HG02623 (cell line): ENCODE data around the gene LRRC40.
A peak's percentile ranks its signal among the peaks of the same experiment; 100 is the strongest.
"Not testable (repeated sequence)": the region's sequence is repeated elsewhere in the genome, so short reads cannot be mapped to it uniquely, and the experiment has no call there.

Source experiments
- ATAC-seq: cut with Tn5 transposase; IDR thresholded peaks from one replicate; pipeline ENCODE4 v1.9.1; 2021; ENCODE audit warnings: moderate library complexity; ENCODE audit not compliant: unreplicated experiment

Gene LRRC40

GRCh38 chr1:70205434-70206118, at the start of gene LRRC40:
LRRC40 (minus strand) TSS chr1:70205579; CDS start chr1:70205540, 39 bp downstream.
- ATAC-seq = peak; percentile 86

DNA sequence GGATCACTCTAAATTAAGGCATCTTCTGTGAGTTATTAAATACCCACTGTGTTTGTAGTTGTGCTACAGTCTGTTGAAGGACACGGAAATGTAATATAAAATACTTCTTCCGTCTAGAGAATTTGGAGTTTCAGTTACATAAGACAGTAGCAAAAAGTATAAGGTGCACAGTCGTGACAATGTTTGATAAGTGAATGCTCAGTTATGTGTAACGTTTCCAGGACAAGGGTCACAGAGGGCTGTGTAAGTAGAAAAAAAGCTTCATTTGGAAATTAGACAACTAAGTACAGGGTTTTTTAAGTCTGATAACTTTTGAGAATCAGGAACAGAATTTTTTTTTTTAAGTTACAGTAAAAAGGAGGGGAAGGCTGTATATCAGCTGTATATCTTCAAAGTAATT, 43.4 kb upstream of the LRRC40 start:
- ATAC-seq = no peak

DNA sequence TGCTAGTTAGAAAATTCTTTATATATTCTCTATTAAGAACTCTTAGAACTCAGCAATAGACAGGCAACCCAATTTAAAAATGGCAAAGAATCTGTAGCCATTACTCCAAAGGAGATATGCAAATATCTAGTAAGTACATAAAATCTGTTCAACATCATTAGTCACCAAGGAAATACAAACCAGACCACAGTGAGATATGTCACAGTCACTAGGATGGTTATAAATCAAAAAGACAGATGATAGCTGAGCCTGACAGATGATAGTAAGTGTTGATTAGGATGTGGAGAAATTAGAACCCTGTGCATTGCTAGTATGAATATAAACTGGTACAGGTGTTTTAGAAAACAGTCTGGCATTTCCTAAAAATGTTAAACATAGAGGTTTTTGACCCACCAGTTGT, 42.4 kb upstream of the LRRC40 start:
- ATAC-seq = no peak

DNA sequence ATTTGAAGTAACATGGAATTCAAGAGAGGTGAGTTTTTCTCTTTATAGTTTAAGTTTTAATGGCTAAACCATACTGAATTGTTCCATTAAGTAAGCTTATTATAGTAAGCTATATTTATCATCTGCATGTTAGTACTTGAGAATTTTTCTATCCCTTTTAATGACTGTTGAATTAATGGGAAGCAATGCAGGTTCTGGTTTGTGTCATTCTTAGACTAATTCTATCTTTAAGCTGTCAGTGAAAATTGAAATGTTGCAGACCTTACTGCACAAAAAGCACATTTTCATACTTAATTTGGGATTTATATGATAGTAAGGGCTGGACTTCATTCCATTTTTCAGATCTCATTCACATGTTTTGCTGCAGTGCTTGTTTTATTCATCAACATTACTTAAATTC, 41.7 kb upstream of the LRRC40 start:
- no peak for ATAC-seq

DNA sequence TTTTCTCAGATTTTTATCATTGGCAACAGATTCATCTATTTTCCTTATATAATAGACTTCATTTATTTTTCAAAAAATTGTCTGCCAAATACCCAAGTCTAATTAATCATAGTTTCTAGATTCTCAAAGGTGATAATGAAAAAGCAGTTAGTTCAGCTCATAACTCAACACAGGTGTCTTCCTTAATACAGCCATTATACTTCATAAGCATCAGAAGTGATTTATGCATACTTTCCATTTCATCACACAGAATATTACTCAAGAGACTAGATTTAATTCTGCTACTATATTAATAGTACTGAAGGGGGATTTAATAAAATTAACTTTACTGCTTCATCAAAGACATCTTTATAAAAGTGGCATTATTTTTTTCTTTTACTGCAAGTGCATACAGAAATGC, 34.6 kb upstream of the LRRC40 start:
- ATAC-seq = no peak

DNA sequence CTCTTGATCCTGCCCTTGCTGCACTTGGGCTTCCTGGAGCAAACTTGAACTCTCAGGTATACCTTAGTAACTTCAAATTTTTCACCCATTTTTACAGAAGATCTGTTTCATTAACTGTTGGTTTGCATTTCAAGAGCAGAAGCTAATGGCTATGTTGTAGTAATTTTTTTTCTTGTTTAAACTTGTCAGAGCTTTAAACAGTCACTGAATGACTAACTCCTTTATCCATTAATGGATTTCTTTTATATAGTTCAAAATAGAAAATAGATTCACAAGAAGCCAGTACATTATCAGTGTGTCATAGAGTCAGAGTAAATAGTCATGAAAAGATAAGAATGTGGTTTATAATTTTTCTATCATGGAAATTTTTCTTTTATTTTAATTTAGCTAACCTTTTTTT, 29.4 kb upstream of the LRRC40 start:
- ATAC-seq = no peak

- ATAC-seq = no peak
These were observed 26.1 kb upstream of the LRRC40 start for GRCh38 chr1:70231475-70231874.

DNA sequence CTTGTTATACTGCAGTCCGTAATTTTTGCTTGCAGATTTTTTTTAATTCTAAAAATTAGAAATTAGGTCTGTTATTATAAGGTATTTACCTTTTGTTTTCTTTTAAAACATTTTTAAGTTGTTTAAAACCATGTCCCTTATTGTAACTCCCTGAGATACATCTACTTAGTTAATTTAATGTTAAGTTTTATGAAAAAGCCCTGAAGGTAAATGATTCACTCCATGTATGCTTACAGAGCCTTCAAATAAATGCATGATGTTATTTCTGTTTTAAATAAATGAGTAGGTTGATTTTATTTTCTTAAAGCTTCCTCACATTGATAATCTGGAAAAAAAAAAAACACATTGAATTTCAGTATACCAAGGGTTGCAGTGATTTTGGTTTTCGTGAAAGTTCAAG, 23.3 kb upstream of the LRRC40 start:
- ATAC-seq = no peak

DNA sequence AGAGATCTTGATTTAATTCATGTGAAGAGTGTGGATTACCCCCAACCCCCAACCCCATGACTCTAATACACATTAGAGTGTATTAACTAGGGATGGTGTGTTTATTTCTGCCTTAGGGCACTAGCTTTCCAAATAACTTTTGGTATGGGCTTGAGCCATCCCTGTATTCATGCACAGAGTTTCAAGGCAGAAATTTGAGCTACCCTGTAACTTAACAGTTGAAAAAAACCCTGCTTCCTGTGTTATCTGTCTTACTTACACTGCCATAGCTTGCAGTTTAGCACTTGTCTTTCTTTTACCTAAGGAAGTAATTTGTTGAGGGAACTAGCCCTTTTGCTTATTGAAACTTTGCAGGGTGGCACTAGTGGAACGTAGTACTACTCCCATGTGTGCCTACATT, 22.1 kb upstream of the LRRC40 start:
- ATAC-seq = peak; percentile 44

DNA sequence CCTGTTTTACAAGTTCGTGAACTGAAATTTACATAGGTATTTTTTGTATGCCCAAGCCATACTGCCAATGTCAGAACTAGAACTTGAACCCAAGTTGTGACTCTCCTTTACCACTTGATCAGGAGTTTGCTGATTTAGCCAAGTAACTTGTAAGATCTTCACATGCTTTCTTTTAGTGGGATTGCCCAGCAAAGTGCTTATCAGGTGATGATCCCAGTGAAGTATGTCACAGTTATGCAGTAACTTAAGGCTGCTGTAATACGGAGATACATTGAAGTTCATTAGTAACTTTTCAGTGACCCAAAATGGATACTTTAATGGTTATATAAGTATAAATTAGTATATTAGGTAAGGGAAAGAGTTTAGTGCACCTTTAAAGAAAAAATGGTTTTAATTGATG, 19.6 kb upstream of the LRRC40 start:
- ATAC-seq = no peak

DNA sequence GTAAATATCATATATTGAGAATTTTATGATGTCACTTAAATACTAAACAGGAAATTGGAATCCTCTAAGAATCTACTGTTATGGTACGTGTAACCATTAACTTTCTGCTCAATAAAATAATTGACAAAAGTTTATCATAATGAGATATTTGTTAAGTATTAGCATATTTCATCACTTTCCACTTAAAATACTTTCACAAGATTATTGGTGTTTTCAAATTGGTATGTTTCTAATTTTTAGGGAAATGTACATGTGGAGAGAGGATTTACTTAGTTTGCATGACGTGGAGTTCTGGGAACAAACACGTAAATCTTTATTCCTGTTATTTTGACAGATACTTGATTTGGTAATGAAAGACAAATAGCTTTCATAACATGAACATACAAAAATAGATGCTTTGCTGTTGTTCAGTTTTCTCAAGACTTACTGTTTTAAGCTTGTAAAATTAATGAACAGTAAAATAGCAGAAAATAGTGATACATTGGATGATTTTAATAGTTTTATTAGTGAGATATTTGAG, 17.4 kb upstream of the LRRC40 start:
- ATAC-seq = no peak

DNA sequence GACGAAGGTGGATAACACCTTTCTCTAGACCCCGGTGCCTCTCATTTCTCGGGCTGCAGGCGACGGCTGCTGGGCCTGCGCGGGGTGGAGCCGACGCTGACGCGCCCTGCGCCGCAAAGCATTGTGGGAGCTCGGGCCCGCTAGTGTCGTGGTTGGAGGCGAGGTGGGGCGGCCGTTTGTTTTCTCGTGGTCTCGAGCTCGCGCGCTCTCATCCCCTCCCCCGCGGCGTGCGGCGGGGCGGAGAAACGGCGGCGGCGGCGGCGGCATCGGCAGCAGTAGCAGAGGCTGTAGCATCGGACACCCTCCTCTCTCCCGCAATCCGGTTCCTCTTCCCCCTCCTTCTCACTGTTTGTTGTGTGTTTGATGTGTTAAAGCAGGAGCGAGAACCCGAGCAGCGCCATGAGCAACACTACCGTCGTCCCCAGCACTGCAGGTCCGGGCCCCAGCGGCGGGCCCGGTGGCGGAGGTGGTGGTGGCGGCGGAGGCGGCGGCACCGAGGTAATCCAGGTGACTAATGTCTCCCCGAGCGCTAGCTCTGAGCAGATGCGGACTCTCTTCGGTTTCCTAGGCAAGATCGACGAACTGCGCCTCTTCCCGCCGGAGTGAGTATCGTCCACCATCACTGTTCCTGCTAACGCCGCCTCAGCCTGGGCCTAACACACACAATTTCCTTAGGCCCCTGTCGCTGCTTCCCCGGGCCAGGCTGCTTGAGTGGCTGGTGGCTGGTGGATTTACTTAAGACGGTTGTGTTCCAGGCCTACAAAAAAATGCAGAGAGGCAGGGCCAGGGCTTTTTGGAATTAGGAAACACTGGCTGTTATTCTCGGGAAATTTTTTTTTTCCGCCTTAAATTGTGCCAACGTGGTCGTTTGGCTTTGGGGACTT, 16.1 kb upstream of the LRRC40 start, which contains the start of gene SRSF11:
Gene SRSF11 (plus strand): TSS at position 143 of the 884 bp plus-strand sequence. CDS start 257 bp downstream, at position 400.
- ATAC-seq = peak; percentile 95

- ATAC-seq = no peak
These were observed 15.3 kb upstream of the LRRC40 start for GRCh38 chr1:70220517-70221237.

DNA sequence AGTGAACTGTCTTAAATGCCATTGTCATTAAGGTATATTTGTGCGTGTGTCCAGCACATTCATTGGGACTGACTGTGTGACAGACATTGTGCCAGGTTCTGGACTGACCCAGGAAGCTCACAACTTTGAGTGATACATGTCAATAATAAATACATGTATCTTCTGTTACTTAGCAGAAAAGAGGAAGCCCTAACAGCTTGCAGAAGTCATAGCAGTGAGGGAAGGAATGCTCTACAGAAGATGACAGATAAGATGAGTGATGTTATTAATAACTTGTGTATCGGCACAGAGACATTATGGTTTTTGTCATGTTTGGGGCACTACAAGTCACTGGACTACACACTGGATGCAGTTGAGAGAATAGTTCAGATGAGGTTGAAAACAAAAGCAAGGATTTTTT, 14.6 kb upstream of the LRRC40 start:
- ATAC-seq = no peak

- no peak for ATAC-seq
These were observed 6.2 kb upstream of the LRRC40 start for GRCh38 chr1:70211541-70211940.

DNA sequence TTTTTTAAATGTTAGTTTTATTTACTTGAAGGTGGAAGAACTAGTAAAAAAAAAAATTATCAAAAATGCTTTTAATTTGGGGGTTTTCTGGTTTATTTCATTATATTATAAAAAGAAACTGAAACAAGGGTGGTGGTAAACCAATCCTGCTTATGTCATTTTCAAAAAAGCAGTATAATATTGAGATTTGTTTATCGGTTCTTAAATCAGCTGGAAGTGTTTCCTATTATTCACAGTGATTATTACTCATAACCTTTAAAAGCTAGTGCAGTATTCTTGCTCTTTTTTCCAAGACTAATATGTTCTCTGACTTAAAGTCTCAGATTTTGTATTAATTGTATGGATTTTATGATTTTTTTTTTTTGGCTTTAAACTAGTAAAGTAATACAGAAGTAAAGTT, 5.4 kb upstream of the LRRC40 start:
- no peak for ATAC-seq

- no peak for ATAC-seq
These were observed 2.9 kb upstream of the LRRC40 start for GRCh38 chr1:70208292-70208691.

- no peak for ATAC-seq
These were observed 2.1 kb upstream of the LRRC40 start for GRCh38 chr1:70207492-70207891.

DNA sequence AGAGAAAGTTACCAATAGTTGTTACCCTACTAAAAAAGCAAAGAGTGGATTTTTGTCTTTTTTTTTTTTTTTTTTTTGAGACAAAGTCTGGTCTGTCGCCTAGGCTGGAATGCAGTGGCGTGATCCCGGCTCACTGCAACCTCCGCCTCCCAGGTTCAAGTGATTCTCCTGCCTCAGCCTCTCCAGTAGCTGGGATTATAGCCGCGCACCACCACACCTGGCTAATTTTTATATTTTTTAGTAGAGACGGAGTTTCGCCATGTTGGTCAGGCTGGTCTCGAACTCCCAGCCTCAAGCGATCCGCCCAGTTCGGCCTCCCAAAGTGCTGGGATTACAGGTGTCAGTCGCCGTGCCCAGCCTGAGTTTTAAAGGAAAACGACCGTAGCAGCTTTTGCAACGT, 1.5 kb upstream of the LRRC40 start:
- ATAC-seq = not testable (repeated sequence)

- peak; percentile 28 for ATAC-seq
These were observed 327 bp downstream of the LRRC40 start for GRCh38 chr1:70205071-70205433.

- ATAC-seq = no peak
These were observed 779 bp downstream of the LRRC40 start for GRCh38 chr1:70204600-70204999.
